ENCODE data around the gene RALGPS1.

RALGPS1 gene

DNA sequence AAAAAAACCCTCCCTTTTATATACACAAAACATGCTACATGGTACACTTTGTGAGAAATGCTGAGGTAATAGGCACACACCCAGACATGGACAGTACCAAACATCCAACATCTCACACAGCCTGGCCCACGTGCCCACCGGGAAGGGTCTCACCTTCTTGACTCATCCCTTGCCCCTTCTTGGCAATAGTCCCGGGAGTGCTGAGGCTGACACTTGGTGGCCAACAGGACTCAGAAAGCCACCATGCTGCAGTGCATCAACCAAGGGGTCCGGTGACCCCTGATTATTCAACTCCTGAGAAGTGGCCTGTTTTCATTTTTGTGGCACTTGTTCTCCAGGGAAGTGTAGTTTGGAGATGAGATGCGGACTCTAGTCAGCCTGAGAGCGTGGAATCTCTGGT lies 172.8 kb downstream of the RALGPS1 start:
- Histone ChIP-seq H3K36me3 (ENCODE audit: control insufficient read depth, low read length) (no peaks in the 10 kb centered on the region), H3K27me3 (ENCODE audit: control insufficient read depth, low read length) (no peaks in the 10 kb centered on the region), H3K9me2 (replicated peaks; ENCODE audit: control insufficient read depth, low read length) (no peaks in the 10 kb centered on the region), H3K4me2 (ENCODE audit: low read length) (no peak overlapping the region), H3K9me3 (ENCODE audit: control insufficient read depth, insufficient read depth, low read length) (no peaks in the 10 kb centered on the region), H4K20me1 (ENCODE audit: control insufficient read depth, insufficient read depth, low read depth, low read length) (no peaks in the 10 kb centered on the region), H3K27ac (ENCODE audit: low read depth, low read length) (no peak overlapping the region), H3K4me1 (ENCODE audit: control insufficient read depth, low read length) (no peaks in the 10 kb centered on the region), H3K79me2 (ENCODE audit: control insufficient read depth, low read length) (no peaks in the 10 kb centered on the region), H3F3A (ENCODE audit: control insufficient read depth, insufficient read depth) (no peaks in the 10 kb centered on the region), H3K4me3 (ENCODE audit: low read length) (no peak overlapping the region)
- TF ChIP-seq EZH2phosphoT487 (IDR thresholded peaks at IDR 0.05; ENCODE audit: borderline replicate concordance, low read length): no peak
- TF ChIP-seq, protein P1, sequence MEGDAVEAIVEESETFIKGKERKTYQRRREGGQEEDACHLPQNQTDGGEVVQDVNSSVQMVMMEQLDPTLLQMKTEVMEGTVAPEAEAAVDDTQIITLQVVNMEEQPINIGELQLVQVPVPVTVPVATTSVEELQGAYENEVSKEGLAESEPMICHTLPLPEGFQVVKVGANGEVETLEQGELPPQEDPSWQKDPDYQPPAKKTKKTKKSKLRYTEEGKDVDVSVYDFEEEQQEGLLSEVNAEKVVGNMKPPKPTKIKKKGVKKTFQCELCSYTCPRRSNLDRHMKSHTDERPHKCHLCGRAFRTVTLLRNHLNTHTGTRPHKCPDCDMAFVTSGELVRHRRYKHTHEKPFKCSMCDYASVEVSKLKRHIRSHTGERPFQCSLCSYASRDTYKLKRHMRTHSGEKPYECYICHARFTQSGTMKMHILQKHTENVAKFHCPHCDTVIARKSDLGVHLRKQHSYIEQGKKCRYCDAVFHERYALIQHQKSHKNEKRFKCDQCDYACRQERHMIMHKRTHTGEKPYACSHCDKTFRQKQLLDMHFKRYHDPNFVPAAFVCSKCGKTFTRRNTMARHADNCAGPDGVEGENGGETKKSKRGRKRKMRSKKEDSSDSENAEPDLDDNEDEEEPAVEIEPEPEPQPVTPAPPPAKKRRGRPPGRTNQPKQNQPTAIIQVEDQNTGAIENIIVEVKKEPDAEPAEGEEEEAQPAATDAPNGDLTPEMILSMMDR (IDR thresholded peaks at IDR 0.05; ENCODE audit: low read depth, low read length, poor library complexity, severe bottlenecking): no peak

DNA sequence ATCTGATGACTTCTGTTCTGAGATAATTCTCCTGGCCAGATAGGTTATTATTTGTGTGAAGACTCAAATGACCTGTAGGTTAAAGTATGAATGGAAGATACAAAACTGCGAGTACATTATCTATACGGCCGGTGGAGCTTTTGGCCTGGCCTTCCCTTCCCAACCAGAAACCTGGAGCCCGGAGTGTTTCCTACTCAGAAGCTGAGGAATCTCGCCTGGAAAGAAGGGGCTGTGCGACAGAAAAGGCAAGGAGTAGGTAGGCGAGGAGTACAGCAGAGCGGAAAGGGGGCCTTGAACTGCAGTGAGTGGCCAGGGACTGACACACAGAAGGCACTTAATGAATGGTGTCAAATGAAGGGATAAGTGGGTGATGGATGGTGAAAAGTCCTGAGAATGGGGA lies 173.3 kb downstream of the RALGPS1 start:
- Histone ChIP-seq H3K4me1 (ENCODE audit: control insufficient read depth, low read length) (no peaks in the 10 kb centered on the region), H3K27me3 (ENCODE audit: control insufficient read depth, low read length) (no peaks in the 10 kb centered on the region), H3K79me2 (ENCODE audit: control insufficient read depth, low read length) (no peaks in the 10 kb centered on the region), H3K4me3 (ENCODE audit: low read length) (no peak overlapping the region), H3K4me2 (ENCODE audit: low read length) (no peak overlapping the region), H3K9me2 (replicated peaks; ENCODE audit: control insufficient read depth, low read length) (no peaks in the 10 kb centered on the region), H3F3A (ENCODE audit: control insufficient read depth, insufficient read depth) (no peaks in the 10 kb centered on the region), H4K20me1 (ENCODE audit: control insufficient read depth, insufficient read depth, low read depth, low read length) (no peaks in the 10 kb centered on the region), H3K27ac (ENCODE audit: low read depth, low read length) (no peak overlapping the region), H3K36me3 (ENCODE audit: control insufficient read depth, low read length) (no peaks in the 10 kb centered on the region), H3K9me3 (ENCODE audit: control insufficient read depth, insufficient read depth, low read length) (no peaks in the 10 kb centered on the region)
- TF ChIP-seq, protein P1 (IDR thresholded peaks at IDR 0.05; ENCODE audit: low read depth, low read length, poor library complexity, severe bottlenecking): no peak
- no peak for TF ChIP-seq EZH2phosphoT487 (IDR thresholded peaks at IDR 0.05; ENCODE audit: borderline replicate concordance, low read length)

DNA sequence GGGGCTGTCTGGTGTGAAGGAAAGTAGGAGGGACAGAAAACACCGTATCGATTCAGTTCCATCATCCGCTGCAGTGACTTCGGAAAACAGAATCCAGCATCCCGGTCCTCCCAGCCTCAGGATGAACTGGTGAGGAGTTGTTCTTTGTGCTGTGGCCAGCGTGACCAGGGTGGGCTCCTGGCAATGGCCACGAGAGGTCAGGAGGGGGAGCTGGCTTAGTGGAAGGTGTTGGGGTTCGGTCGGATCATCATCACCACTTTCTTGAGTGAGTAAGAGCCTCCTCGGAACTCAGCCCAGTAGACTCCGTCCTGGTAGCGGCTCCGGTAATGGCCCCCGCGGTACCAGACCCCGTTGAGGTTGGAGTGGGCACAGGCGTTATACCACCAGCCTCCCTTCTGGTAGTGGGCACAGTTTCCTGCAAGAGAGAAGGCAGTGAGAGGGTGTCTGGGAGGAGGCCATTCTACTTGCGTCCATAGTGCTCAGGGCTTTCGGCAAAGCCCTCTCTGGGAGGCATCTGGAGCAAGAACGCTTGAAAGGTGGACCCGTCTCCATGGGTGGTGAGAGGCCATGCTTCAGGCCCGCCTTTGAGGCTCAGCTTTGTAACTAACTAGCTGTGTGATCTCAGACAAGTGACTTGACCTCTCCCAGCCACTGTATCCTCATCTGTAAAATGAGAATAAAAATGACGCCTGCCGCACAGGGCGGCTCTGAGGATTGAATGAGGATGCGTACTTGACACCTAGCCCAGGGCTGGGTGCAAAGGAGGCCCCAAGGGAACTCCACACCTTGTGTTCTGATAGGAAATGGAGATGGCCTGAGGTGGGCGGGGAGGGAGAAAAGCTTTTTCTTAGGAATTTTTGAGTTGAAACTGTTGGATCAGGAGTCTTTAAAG lies 174.4 kb downstream of the RALGPS1 start:
- H3K27me3 ChIP-seq (ENCODE audit: control insufficient read depth, low read length): no peaks in the 10 kb centered on the region
- H3K36me3 ChIP-seq (ENCODE audit: control insufficient read depth, low read length): no peaks in the 10 kb centered on the region
- no peaks in the 10 kb centered on the region for H3K9me3 ChIP-seq (ENCODE audit: control insufficient read depth, insufficient read depth, low read length)
- TF ChIP-seq, protein P1 (IDR thresholded peaks at IDR 0.05; ENCODE audit: low read depth, low read length, poor library complexity, severe bottlenecking): no peak
- TF ChIP-seq EZH2phosphoT487 (IDR thresholded peaks at IDR 0.05; ENCODE audit: borderline replicate concordance, low read length): no peak
- no peaks in the 10 kb centered on the region for H3F3A ChIP-seq (ENCODE audit: control insufficient read depth, insufficient read depth)
- H3K9me2 ChIP-seq (replicated peaks; ENCODE audit: control insufficient read depth, low read length): no peaks in the 10 kb centered on the region
- H3K79me2 ChIP-seq (ENCODE audit: control insufficient read depth, low read length): no peaks in the 10 kb centered on the region
- H3K4me3 ChIP-seq (ENCODE audit: low read length): no peak overlapping the region
- H3K4me1 ChIP-seq (ENCODE audit: control insufficient read depth, low read length): no peaks in the 10 kb centered on the region
- H3K4me2 ChIP-seq (ENCODE audit: low read length): no peak overlapping the region
- H3K27ac ChIP-seq (ENCODE audit: low read depth, low read length): no peak overlapping the region
- no peaks in the 10 kb centered on the region for H4K20me1 ChIP-seq (ENCODE audit: control insufficient read depth, insufficient read depth, low read depth, low read length)

Measured in DOHH2 (cell line).